Measurements from ENCODE around the gene TRPV4.

- TF ChIP-seq SRF (IDR thresholded peaks at IDR 0.05; ENCODE audit: low read depth in 2 of 2, low read length in 2 of 2) (no peak), POLR2AphosphoS5 (IDR thresholded peaks at IDR 0.05; ENCODE audit: low read length) (no peak)
These were observed 14.9 kb downstream of the TRPV4 start for GRCh38 chr12:109818253-109818652.

All from GM12878 (cell line).